A673 (cell line): ENCODE data around the gene DAPL1.

Source experiments
- EZH2 ChIP-seq: fragments of 200-600 bp; sonication (generic); IDR thresholded peaks from 2 replicates; pipeline ENCODE4 v1.6.1; 2017; ENCODE audit warnings: borderline replicate concordance, low read depth, mild to moderate bottlenecking, mixed read lengths, antibody characterized with exemption, low read length; ENCODE audit not compliant: poor library complexity, severe bottlenecking
- TF ChIP-seq, protein P1 (sequence below): fragments of 300-800, 200-600 bp; sonication (generic); conservative IDR thresholded peaks from 2 replicates; pipeline ENCODE4 v1.5.1; 2017; ENCODE audit warnings: low read depth, mild to moderate bottlenecking, antibody characterized with exemption, low read length, moderate library complexity, mixed read lengths

DNA sequence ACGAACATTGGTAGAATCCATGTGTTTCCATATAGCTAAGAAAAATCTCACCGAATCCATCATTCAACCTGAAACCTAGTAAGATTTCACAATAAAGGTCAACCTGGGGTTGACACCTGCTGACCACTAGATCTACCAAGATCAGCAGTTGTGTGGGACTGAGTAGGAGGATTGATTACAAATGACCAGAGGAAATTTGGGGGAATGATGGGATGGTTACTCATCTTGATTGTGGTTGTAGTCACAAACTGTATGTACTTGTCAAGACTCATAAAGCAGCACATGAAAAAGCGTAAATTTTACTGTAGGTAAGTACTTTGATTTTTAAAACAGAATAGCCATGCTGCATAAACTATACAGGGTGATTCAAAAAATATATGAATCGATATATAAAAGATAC, 14.7 kb downstream of the DAPL1 start:
- TF ChIP-seq, protein P1, sequence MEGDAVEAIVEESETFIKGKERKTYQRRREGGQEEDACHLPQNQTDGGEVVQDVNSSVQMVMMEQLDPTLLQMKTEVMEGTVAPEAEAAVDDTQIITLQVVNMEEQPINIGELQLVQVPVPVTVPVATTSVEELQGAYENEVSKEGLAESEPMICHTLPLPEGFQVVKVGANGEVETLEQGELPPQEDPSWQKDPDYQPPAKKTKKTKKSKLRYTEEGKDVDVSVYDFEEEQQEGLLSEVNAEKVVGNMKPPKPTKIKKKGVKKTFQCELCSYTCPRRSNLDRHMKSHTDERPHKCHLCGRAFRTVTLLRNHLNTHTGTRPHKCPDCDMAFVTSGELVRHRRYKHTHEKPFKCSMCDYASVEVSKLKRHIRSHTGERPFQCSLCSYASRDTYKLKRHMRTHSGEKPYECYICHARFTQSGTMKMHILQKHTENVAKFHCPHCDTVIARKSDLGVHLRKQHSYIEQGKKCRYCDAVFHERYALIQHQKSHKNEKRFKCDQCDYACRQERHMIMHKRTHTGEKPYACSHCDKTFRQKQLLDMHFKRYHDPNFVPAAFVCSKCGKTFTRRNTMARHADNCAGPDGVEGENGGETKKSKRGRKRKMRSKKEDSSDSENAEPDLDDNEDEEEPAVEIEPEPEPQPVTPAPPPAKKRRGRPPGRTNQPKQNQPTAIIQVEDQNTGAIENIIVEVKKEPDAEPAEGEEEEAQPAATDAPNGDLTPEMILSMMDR = no peak
- no peak for TF ChIP-seq EZH2
